Body of pancreas (tissue), 4 donors: ENCODE results near the gene HS6ST2. TPM values are rescaled to one million over a fixed set of nuclear protein-coding genes. Genes with fewer than 3 reads are reported as not detected.

Source experiments
- ATAC-seq: fragments of 150-250 bp; one replicate; pipeline ENCODE4 v1.9.1; 2016
- DNase-seq, 4 donors: peaks; one replicate each; pipeline ENCODE4 v3.0.0-alpha.2; 2019
- H3K27ac ChIP-seq, 4 donors: fragments of 200-600 bp; sonication (generic); 1 replicate in 3 of 4; 2 replicates in 1 of 4; pipeline versions ENCODE4 v1.5.1 to v1.6.1; 2016 to 2019; ENCODE audit warnings: mild to moderate bottlenecking in 1 of 4, mixed read lengths in 1 of 4, moderate library complexity in 1 of 4
- H3K27me3 ChIP-seq, 2 donors: fragments of 200-600 bp; sonication (generic); one replicate each; pipeline ENCODE4 v1.6.0; 2016; ENCODE audit warnings: mild to moderate bottlenecking in 1 of 2
- H3K36me3 ChIP-seq, 2 donors: fragments of 200-600 bp; sonication (generic); replicated peaks in 1 of 2; 2 replicates each; pipeline ENCODE4 v1.5.1; 2016; ENCODE audit warnings: low read depth in 2 of 2; ENCODE audit not compliant: insufficient read depth in 1 of 2
- H3K4me1 ChIP-seq: fragments of 200-600 bp; sonication (generic); one replicate; pipeline ENCODE4 v1.6.0; 2016
- H3K4me3 ChIP-seq, 2 donors: fragments of 200-600 bp; sonication (generic); 1 replicate in 1 of 2; 2 replicates in 1 of 2; pipeline ENCODE4 v1.5.1; 2016 to 2019
- H3K9me3 ChIP-seq, 3 donors: fragments of 200-600 bp; sonication (generic); 1 replicate in 2 of 3; 2 replicates in 1 of 3; pipeline ENCODE4 v1.5.1; 2016
- CTCF ChIP-seq, 7 experiments: fragments of 450-650 bp in 4 of 7; fragments of 200-600 bp in 3 of 7; sonication (generic) in 3 of 7; IDR thresholded peaks; one replicate each; pipeline ENCODE4 v1.5.1; 2016 to 2019; ENCODE audit warnings: antibody characterized with exemption in 7 of 7
- POLR2A ChIP-seq, 3 donors: fragments of 450-650 bp; IDR thresholded peaks; one replicate each; pipeline ENCODE4 v1.6.1; 2016; ENCODE audit warnings: antibody characterized with exemption in 3 of 3, mild to moderate bottlenecking in 2 of 3
- WGBS, 2 donors: methylation state at CpG; one replicate each; pipeline ENCODE4 v1.1.5; 2017; 5-methylcytosine and 5-hydroxymethylcytosine counted together
- intact Hi-C: fragments of 100-400 bp; cut with DNase I; formaldehyde crosslinking; loops from one replicate; pipeline ENCODE4 v1.15.1; 2023
- total RNA-seq, 2 donors: library from RNA; depleted of rRNA; stranded (reverse); fragments of >200 nt; gene quantifications; one replicate each; pipeline ENCODE4 v1.1.0, GENCODE V29; 2016

HS6ST2 gene
- total RNA-seq, 2 donors from 2014 or later = 2.6 to 5.3 TPM

GRCh38 chrX:132603700-132604286 lies 354.6 kb downstream of the HS6ST2 start:
- Histone ChIP-seq H3K4me1 (peaks cover 13% of the 10 kb centered on the region), H3K27me3 (no peaks in the 10 kb centered on the region), H3K36me3 (no peaks in the 10 kb centered on the region), H3K9me3 (no peaks in the 10 kb centered on the region), H3K27ac (peak overlapping the region in 1 of 4 donors; percentile 8), H3K4me3 (no peak overlapping the region)
- intact Hi-C loops = no loop called here
- 45 to 48% methylated on average over 6 of the region's 6 CpGs for WGBS, 2 donors
- ATAC-seq (no peak), DNase-seq (no peak)
- no peak for TF ChIP-seq POLR2A (IDR thresholded peaks at IDR 0.05)
- TF ChIP-seq CTCF (IDR thresholded peaks at IDR 0.05) = no peak

- intact Hi-C loops = no loop called here
- 14 to 47% methylated on average over 4 of the region's 4 CpGs for WGBS, 2 donors
- Histone ChIP-seq H3K4me1 (peaks cover 13% of the 10 kb centered on the region), H3K4me3 (no peak overlapping the region), H3K9me3 (no peaks in the 10 kb centered on the region), H3K27me3 (no peaks in the 10 kb centered on the region), H3K27ac (no peak overlapping the region), H3K36me3 (no peaks in the 10 kb centered on the region)
- TF ChIP-seq POLR2A (IDR thresholded peaks at IDR 0.05) = no peak
- ATAC-seq = no peak
- peak in 3 of 4 donors; percentile 10 to 37 (median 31) for DNase-seq
Observed at GRCh38 chrX:132602701-132603100, 355.7 kb downstream of the HS6ST2 start.

- TF ChIP-seq POLR2A (IDR thresholded peaks at IDR 0.05) (no peak), CTCF (IDR thresholded peaks at IDR 0.05) (no peak)
- WGBS, 2 donors = 73 to 83% methylated on average over 3 of the region's 3 CpGs
- no peak for ATAC-seq
- Histone ChIP-seq H3K36me3 (no peaks in the 10 kb centered on the region), H3K27me3 (no peaks in the 10 kb centered on the region), H3K4me3 (no peak overlapping the region), H3K27ac (no peak overlapping the region), H3K9me3 (no peaks in the 10 kb centered on the region), H3K4me1 (no peaks in the 10 kb centered on the region)
- intact Hi-C loops = no loop called here
- DNase-seq = no peak
Observed at GRCh38 chrX:132594999-132595398, 363.4 kb downstream of the HS6ST2 start.

GRCh38 chrX:132594129-132594528 lies 364.3 kb downstream of the HS6ST2 start:
- H3K27ac ChIP-seq = no peak overlapping the region
- no peak for DNase-seq
- WGBS, 2 donors = 45 to 70% methylated on average over 5 of the region's 5 CpGs

GRCh38 chrX:132592880-132593279 lies 365.5 kb downstream of the HS6ST2 start:
- Histone ChIP-seq H3K4me3 (no peak overlapping the region), H3K36me3 (no peaks in the 10 kb centered on the region), H3K9me3 (no peaks in the 10 kb centered on the region), H3K4me1 (no peaks in the 10 kb centered on the region), H3K27ac (no peak overlapping the region), H3K27me3 (no peaks in the 10 kb centered on the region)
- TF ChIP-seq POLR2A (IDR thresholded peaks at IDR 0.05) (no peak), CTCF (IDR thresholded peaks at IDR 0.05) (peak in 6 of 7 experiments; percentile 12 to 41 (median 32))
- DNase-seq (peak in 3 of 4 donors; percentile 8 to 26 (median 14)), ATAC-seq (no peak)
- intact Hi-C loops = no loop called here
- WGBS, 2 donors = 6 to 17% methylated on average over 2 of the region's 2 CpGs

More at GRCh38 chrX:132594129-132594528, 364.3 kb downstream of the HS6ST2 start:
- no peaks in the 10 kb centered on the region for H3K9me3 ChIP-seq
- H3K36me3 ChIP-seq = no peaks in the 10 kb centered on the region
- no peak overlapping the region for H3K4me3 ChIP-seq
- TF ChIP-seq CTCF (IDR thresholded peaks at IDR 0.05) = no peak
- TF ChIP-seq POLR2A (IDR thresholded peaks at IDR 0.05) = no peak
- intact Hi-C loops = no loop called here
- no peaks in the 10 kb centered on the region for H3K27me3 ChIP-seq
- ATAC-seq = no peak
- no peaks in the 10 kb centered on the region for H3K4me1 ChIP-seq
